C1 segment of cervical spinal cord (tissue), 14 donors: ENCODE measurements around the gene NFIB.

Experiments
- DNase-seq, 14 donors: peaks; one replicate each; lab custom pipeline; 2025; lab: John Stamatoyannopoulos, UW

Gene NFIB

GRCh38 chr9:14249527-14249926, 64.4 kb downstream of the NFIB start:
- no peak for DNase-seq

DNA sequence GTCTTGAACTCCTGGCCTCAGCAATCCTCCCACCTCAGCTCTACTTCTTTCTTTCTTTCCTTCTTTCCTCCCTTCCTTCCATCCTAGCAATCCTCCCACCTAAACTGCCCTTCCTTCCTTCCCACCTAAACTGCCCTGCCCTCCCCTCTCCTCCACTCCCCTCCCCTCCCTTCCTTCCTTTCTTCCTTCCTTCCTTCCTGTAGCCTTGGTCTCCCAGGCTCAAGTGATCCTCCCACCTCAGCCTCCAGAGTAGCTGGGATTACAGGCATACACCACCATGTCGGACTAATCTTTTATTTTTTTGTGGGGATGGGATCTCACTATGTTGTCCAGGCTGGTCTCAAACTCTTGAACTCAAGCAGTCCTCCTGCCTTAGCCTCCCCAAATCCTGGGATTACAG, 65.8 kb downstream of the NFIB start:
- DNase-seq, result no peak

GRCh38 chr9:14247577-14247976, 66.4 kb downstream of the NFIB start:
- no peak for DNase-seq

GRCh38 chr9:14246951-14247350, 67.0 kb downstream of the NFIB start:
- DNase-seq, result no peak

DNA sequence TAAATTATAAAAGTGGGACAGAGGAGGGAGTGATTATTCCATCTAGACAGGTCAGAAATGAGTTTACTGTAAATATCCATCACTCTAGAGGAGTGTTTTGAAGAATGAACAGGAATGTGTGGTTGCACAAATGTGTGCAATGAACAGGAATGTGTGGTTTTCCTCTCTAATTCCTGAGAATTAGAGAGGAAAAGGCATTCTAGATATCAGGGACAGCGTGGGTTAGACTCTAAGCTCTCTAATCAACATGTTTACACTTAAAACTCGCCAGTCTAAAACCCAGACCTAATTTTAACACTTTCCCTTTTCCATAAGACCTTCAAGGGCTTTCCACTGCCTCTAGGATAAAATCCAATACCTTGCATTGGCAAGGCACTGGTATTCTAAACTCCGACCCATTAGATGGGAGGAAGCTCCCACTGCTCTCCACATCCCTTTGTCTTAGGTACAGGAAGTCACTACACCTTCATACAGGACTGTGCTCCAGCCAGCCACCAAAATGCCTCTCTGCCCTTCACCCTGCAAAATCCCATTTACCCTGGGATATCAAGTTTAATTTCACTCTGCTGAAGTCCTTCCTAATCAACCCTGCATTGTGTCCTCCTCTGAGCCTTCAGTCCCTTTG, 67.9 kb downstream of the NFIB start:
- DNase-seq, result no peak

DNA sequence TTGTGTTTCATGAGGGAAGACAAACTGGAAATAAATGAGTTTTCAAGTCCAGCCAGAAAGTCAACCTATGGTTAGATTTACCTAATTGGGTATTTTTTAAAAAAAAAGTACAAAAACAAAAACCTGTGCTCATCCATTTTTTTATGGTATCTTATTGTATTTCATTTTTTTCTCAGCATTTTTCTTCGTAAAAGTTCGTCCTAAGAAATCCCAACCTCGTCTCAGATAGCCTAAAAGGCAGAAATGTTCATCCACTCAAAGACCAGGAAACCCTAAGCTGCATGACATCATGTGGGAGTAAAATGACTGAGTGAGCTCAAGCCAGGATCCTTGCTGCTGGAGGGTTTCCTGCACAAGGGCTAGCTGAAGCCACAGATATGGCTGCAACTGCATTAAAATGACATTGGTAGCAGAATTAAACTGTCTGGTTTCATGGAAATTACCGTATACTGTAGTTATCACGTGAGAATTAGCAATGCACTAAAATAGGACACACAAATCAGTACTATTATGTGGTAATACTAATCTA, 70.4 kb downstream of the NFIB start:
- no peak for DNase-seq

DNA sequence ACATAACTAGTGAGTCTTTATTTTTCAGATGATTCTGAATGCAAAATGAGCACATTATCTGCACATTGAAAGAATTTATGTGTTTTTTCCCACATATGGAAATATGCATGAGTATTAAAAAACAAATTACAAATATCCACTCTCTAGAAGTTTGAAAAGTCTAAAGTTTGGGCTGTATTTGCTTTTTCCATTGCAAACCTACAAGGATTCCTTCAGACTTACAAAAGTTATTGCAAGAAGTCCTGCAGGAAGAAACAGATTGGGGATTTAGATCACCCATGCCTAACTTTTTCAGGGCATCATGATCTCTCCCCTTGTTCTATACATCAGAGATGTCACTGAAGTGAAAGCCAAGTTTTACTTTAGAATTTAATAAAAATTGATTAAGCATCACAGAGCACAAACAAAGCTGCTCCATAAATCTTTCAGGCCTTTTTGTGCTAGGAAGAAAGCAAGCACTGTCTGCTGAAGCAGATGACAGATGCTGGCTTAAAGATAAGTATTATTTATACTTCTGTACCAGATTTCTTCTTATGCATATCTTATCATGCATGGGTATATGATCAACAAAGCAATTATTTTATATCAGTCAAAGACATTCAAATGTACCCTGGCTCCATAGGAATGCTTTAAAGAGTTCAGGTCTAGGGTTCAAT, 71.7 kb downstream of the NFIB start:
- DNase-seq, result no peak

DNA sequence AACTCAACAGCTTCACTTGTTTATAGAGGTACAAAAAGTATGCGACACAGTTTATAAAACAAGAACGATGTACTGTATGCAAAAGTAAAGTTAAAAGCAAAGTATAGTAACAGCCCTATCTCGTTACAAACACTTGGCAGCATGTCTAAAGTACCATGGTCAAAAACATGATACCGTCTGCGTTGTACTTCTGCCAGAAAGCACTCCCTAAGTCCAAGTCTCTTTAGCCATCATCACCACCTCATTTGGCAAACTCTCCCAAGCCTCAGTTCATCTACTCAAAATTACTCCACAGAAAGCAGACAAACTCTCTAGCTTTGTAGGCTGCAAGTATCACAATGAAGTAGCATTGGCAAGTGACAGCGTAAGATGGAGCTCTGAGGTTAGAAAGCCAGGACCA, 73.4 kb downstream of the NFIB start:
- no peak for DNase-seq

DNA sequence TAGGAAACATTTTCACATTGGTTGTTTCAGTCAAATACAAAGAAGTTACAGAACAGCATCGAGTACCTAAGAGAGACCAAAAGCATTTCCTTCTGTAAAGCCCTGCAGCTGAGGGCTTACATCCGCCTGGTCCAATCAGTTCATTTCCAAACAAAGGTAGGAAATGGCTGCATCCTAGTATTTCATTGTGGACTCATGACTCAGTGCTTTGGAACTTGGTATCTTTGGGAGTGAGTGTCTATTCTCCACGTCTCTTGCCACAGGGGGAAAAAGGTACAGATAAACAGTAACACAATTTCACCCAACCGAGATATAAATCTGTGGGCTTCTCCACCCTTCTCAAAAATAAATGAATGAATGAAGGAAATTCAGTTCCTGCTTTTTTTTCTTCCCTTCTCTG, 75.4 kb downstream of the NFIB start:
- no peak for DNase-seq

- no peak for DNase-seq
Measured at GRCh38 chr9:14238079-14238478, 75.9 kb downstream of the NFIB start.

DNA sequence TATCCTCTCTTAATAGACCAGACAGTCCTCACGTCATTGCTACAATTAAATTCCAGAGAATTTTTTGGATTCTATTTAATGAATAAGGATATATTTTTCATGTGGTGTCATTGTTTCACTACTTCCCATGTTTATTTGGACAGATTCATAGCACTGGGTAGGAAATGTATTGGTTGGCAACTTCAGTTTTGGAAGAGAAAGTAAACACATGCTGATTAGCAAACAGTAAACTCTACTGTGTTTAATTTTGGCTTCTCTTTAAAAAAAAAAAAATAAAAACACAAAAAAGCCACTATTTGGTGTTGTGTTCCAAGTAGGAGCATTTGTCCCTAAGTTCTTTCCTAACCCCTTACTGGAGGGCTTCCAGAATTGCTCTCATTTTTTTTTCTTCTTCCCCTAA, 77.3 kb downstream of the NFIB start:
- DNase-seq, result no peak

- DNase-seq, result no peak
Measured at GRCh38 chr9:14232111-14232510, 81.8 kb downstream of the NFIB start.

GRCh38 chr9:14231196-14231990, 82.5 kb downstream of the NFIB start:
- no peak for DNase-seq

GRCh38 chr9:14228602-14229001, 85.3 kb downstream of the NFIB start:
- DNase-seq, result no peak

GRCh38 chr9:14226855-14227532, 86.9 kb downstream of the NFIB start:
- DNase-seq, result no peak

DNA sequence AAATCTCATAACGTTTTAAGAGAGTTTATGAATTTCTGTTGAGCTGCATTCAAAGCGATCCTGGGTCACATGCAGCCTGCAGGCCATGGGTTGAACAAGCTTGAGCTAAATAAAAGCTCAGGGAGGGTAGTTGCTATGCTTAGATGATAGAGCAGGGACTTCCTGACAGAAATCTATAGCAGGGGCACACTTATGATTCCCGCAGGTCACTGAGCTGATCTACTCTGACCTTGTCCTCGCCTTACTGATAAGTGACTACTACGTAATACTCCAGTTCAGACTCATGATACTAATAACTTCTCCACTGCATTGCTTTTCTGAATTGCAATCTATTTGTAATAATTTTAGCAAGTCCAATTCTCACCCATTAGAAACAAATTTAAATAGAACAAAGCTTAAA, 90.9 kb downstream of the NFIB start:
- no peak for DNase-seq

DNA sequence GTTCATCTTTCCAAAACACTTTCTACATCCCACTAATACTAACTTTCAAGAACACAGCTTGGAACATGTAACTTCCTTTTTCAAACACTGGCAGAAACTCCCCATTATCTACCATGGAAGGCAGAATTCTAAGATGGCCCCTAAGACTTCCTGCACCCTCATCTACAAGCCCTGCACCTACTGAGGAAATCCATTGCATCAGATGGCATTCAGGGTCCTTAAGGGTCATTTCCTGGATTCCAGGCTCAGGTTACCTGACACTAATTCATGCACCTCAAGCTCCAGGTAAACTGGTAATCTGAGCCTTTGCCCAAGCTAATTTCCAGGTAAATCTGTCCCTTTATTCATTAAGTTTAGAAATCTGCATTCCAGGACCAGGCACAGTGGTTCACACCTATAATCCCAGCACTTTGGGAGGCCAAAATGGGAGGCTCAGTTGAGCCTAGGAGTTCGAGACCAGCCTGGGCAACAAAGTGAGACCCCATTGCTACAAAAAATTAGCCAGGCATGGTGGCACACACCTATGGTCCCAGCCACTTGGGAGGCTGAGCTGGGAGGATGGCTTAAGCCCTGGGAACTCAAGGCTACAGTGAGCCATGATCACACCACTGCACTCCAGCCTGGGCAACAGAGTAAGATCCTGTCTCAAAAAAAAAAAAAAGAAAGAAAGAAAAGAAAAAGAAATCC, 91.6 kb downstream of the NFIB start:
- DNase-seq, result no peak

DNA sequence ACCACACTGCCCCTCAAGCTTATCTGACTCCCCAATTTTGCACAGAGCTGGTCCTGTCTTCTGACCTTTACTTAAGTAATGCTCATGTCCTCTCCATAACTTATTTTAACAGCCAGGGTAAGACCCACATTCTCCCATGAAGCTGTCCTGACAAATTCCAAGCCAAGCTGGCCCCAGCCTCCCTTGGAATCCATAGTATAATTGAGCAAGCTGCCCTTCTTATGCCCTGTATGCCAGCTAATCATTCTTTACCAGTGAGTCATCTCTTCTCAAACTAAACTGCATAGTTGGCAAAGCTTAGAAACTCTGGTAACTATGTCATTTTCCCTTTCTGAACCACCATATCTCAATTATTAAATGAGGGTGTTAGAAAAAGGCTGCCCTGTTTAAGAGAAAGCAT, 92.4 kb downstream of the NFIB start:
- DNase-seq, result no peak

DNA sequence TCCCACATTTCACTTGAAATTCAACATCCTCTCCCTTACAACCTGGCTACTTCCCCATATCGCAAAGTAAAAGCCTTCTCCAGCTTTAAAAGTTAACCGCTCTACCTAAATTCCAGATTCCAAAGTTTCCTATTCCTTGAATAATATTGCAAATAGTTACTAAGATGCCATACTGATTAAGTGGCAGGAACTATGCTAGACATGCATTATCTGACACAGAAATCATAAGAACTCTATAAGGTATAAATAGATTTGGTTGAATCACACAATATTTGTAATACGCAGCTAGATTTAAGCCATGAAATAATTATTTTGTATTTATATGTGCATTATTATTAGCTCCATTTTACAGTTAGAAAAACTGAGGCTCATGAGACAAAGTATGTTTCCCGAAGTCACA, 92.8 kb downstream of the NFIB start:
- DNase-seq, result no peak

DNA sequence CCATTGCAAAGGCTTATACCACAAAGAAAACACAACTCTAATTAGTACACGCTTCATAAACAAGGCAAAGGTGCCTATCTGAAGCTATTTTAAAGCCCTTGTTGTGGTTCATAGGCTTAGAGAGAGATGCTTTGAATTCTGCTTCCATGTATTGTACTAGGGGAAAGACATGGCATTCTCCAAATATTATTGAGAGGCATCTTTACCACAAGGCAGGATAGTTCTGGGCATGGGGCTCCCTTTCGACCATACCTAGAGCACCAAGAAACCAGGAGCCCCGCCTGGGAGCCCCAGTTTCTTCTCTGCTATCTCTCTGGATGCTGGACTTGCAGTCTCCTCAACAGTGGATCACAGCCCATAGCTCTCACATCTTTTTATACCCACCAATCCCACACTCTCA, 93.7 kb downstream of the NFIB start:
- DNase-seq, result no peak

DNA sequence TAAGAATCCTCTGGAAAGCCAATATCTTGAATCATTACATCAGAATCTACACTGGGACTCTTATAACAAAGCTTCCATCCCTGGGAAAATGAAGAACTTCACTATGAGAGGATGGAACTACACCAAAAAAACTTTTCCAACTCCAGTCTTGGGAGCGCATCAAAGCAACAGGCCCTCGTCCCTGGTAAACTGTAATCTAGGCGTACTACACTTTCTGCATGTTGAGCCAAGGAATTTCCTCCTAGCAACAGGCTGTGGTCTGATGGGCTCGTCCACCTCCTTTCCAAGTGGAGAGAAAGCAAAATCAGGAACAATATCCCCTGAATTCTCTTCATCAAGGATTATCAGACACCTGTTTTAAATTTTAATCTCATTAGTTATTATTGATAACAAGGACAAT, 94.1 kb downstream of the NFIB start:
- DNase-seq, result no peak

- no peak for DNase-seq
Measured at GRCh38 chr9:14218253-14218652, 95.7 kb downstream of the NFIB start.
